SK-N-SH treated with all-trans-retinoic acid at 6 μM for 48 hours (cell line): ENCODE results near the gene SEMA4D.

Source experiments
- ATAC-seq: fragments of 200-7000 bp; cut with Tn5 transposase; 3 replicates; pipeline ENCODE4 v1.9.1; 2020; ENCODE audit warnings: mild to moderate bottlenecking, moderate library complexity
- ARNTL ChIP-seq: fragments of 450-650 bp; formaldehyde crosslinking; IDR thresholded peaks from 2 replicates; pipeline ENCODE4 v1.5.0; 2020; ENCODE audit warnings: low read depth, mild to moderate bottlenecking, moderate library complexity, borderline replicate concordance
- BACH2 ChIP-seq: fragments of 250-450 bp; sonication (Bioruptor Pico); IDR thresholded peaks from 2 replicates; pipeline ENCODE4 v1.9.0; 2021; ENCODE audit warnings: mild to moderate bottlenecking, borderline replicate concordance
- CSDC2 ChIP-seq: fragments of 250-450 bp; sonication (Bioruptor Pico); IDR thresholded peaks from 2 replicates; pipeline ENCODE4 v1.5.0; 2020; ENCODE audit warnings: mild to moderate bottlenecking, moderate library complexity
- CSRNP3 ChIP-seq: fragments of 250-450 bp; sonication (Bioruptor Pico); IDR thresholded peaks from 2 replicates; pipeline ENCODE4 v1.5.1; 2021; ENCODE audit warnings: mild to moderate bottlenecking, moderate library complexity
- ESRRG ChIP-seq: fragments of 250-450 bp; sonication (Bioruptor Pico); IDR thresholded peaks from 2 replicates; pipeline ENCODE4 v1.6.1; 2021; ENCODE audit warnings: mild to moderate bottlenecking
- ISL1 ChIP-seq: fragments of 250-450 bp; sonication (Bioruptor Pico); IDR thresholded peaks from 2 replicates; pipeline ENCODE4 v2.1.2; 2022; ENCODE audit warnings: mild to moderate bottlenecking, moderate library complexity
- OSR1 ChIP-seq: fragments of 250-450 bp; sonication (Bioruptor Pico); IDR thresholded peaks from 2 replicates; pipeline ENCODE4 v1.8.0; 2022; ENCODE audit warnings: moderate library complexity, mild to moderate bottlenecking, inconsistent platforms
- PATZ1 ChIP-seq: fragments of 250-450 bp; sonication (Bioruptor Pico); IDR thresholded peaks from 2 replicates; pipeline ENCODE4 v1.8.0; 2020; ENCODE audit warnings: mild to moderate bottlenecking, moderate library complexity, borderline replicate concordance
- POU6F1 ChIP-seq: fragments of 250-450 bp; sonication (Bioruptor Pico); IDR thresholded peaks from 2 replicates; pipeline ENCODE4 v1.8.0; 2021; ENCODE audit warnings: low read depth, mild to moderate bottlenecking, moderate library complexity, borderline replicate concordance
- PPARA ChIP-seq: fragments of 250-450 bp; sonication (Bioruptor Pico); IDR thresholded peaks from 2 replicates; pipeline ENCODE4 v1.5.0; 2020; ENCODE audit warnings: mild to moderate bottlenecking, borderline replicate concordance
- RARB ChIP-seq: fragments of 250-450 bp; sonication (Bioruptor Pico); IDR thresholded peaks from 2 replicates; pipeline ENCODE4 v1.8.0; 2021; ENCODE audit warnings: mild to moderate bottlenecking, moderate library complexity
- SNAI2 ChIP-seq: fragments of 250-450 bp; sonication (Bioruptor Pico); IDR thresholded peaks from 2 replicates; pipeline ENCODE4 v1.5.0; 2020; ENCODE audit warnings: mild to moderate bottlenecking, moderate library complexity
- TCF4 ChIP-seq: fragments of 250-450 bp; sonication (Bioruptor Pico); IDR thresholded peaks from 2 replicates; pipeline ENCODE4 v1.8.0; 2021; ENCODE audit warnings: mild to moderate bottlenecking, moderate library complexity, borderline replicate concordance
- TOX ChIP-seq: fragments of 250-450 bp; sonication (Bioruptor Pico); IDR thresholded peaks from 2 replicates; pipeline ENCODE4 v1.8.0; 2021; ENCODE audit warnings: mild to moderate bottlenecking, moderate library complexity, borderline replicate concordance
- TSHZ2 ChIP-seq: fragments of 250-450 bp; sonication (Bioruptor Pico); IDR thresholded peaks from 2 replicates; pipeline ENCODE4 v1.5.0; 2020; ENCODE audit warnings: mild to moderate bottlenecking, moderate library complexity
- ZC3H10 ChIP-seq: fragments of 250-450 bp; sonication (Bioruptor Pico); IDR thresholded peaks from 2 replicates; pipeline ENCODE4 v1.5.1; 2021; ENCODE audit warnings: mild to moderate bottlenecking, moderate library complexity
- ZFP3 ChIP-seq: fragments of 250-450 bp; sonication (Bioruptor Pico); IDR thresholded peaks from 2 replicates; pipeline ENCODE4 v1.5.0; 2020; ENCODE audit warnings: mild to moderate bottlenecking, moderate library complexity
- ZFP30 ChIP-seq: fragments of 450-650 bp; formaldehyde crosslinking; IDR thresholded peaks from 2 replicates; pipeline ENCODE4 v1.5.0; 2022; ENCODE audit warnings: mild to moderate bottlenecking, moderate library complexity
- ZNF565 ChIP-seq: fragments of 450-650 bp; formaldehyde crosslinking; conservative IDR thresholded peaks from 2 replicates; pipeline ENCODE4 v1.5.0; 2020; ENCODE audit warnings: low read depth, mild to moderate bottlenecking, moderate library complexity
- ZNF8 ChIP-seq: fragments of 450-650 bp; formaldehyde crosslinking; IDR thresholded peaks from 2 replicates; pipeline ENCODE4 v1.5.0; 2020; ENCODE audit warnings: mild to moderate bottlenecking, moderate library complexity
- TF ChIP-seq, protein P1 (sequence below): fragments of 250-450 bp; sonication (Bioruptor Pico); IDR thresholded peaks from 2 replicates; pipeline ENCODE4 v1.5.1; 2020; ENCODE audit warnings: low read depth, mild to moderate bottlenecking, moderate library complexity

SEMA4D gene

DNA sequence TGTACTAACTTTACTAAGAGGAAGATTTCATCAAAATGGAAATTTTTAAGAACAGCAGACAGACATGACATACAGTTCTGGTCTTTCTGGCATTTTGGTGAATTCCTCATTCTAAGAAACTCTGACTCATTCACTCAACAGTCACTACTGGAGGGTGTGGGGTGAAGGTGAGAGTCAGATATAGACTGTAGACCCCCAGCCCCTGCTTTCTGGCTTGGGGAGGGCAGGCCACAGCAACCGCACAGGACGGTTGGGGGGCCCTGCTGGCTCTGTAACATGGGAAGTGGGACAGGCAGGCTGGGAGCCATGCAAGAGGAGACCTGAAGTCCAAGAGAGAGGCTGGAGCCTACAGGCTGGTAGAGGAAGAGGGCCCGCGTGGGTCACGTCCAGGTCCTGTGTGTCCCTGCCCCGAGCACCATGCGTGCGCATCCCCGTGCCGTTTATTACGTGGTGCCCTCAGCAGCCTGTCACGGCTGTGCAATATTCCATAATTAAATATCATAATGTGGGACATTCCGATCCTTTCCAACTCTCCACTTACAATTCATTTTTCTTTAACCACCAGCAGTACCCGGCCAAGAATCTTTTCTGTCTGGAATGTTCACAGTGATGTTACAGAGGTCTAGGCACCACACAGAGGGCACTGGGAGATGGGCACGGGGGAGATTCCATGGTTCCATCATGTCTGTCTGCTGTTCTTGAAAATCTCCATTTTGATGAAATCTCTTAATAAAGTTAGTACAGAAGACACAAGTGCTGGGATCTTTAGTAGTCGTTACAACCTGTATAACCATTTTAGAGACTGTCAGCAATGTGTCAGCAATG lies 75.5 kb downstream of the SEMA4D start:
- peak; percentile 82 for ATAC-seq
- TF ChIP-seq PATZ1 (CRISPR knock-in tag) = peak; percentile 73; the same call in 1 of the 2 replicates
- TF ChIP-seq ZFP30 = no peak

- no peak for TF ChIP-seq ISL1
- no peak for TF ChIP-seq OSR1
- TF ChIP-seq, protein P1, sequence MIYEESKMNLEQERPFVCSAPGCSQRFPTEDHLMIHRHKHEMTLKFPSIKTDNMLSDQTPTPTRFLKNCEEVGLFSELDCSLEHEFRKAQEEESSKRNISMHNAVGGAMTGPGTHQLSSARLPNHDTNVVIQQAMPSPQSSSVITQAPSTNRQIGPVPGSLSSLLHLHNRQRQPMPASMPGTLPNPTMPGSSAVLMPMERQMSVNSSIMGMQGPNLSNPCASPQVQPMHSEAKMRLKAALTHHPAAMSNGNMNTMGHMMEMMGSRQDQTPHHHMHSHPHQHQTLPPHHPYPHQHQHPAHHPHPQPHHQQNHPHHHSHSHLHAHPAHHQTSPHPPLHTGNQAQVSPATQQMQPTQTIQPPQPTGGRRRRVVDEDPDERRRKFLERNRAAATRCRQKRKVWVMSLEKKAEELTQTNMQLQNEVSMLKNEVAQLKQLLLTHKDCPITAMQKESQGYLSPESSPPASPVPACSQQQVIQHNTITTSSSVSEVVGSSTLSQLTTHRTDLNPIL = no peak
- TF ChIP-seq RARB (CRISPR knock-in tag) = no peak
- no peak for TF ChIP-seq SNAI2 (CRISPR knock-in tag)
- peak; percentile 27 for ATAC-seq
Observed at GRCh38 chr9:89421595-89421994, 76.3 kb downstream of the SEMA4D start.

- ATAC-seq = no peak
- TF ChIP-seq PPARA (CRISPR knock-in tag) (no peak), BACH2 (CRISPR knock-in tag) (no peak), ZNF8 (no peak), PATZ1 (CRISPR knock-in tag) (no peak), POU6F1 (CRISPR knock-in tag) (no peak), TCF4 (no peak), OSR1 (no peak), ARNTL (CRISPR knock-in tag) (no peak), ESRRG (no peak), ZNF565 (no peak), CSRNP3 (no peak), TSHZ2 (no peak), SNAI2 (CRISPR knock-in tag) (no peak), CSDC2 (CRISPR knock-in tag) (no peak), ZC3H10 (CRISPR knock-in tag) (no peak), ZFP30 (no peak), TOX (no peak), ISL1 (no peak), ZFP3 (CRISPR knock-in tag) (no peak)
- TF ChIP-seq, all 23 proteins: peak for 0
Observed at GRCh38 chr9:89420397-89421178, 77.3 kb downstream of the SEMA4D start.
